ENCODE results near the gene WDR48.

WDR48 gene

DNA sequence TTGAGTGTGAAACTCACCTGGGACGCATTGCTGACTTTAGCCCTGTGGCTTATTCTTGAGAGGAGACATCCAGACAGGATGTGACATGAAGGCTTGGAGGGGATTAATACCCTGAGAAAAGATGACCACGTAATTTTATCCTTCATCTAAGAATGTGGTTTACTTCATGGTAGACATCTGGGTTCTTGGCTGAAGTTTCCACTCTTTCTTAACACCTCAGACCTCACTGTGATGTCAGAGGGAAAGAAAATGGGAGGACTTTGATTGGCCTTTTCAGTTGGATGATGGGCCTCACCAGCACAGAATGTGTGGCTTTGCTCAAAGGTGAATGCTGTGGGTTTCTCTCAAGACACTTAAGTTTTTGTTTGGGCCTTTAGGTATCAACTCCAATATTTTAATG is 39.1 kb downstream of the WDR48 start:
- DNase-seq (ENCODE audit: low spot score), result no peak
- in situ Hi-C loops (cut with MboI; ENCODE audit: low sequenced_read_pairs, unreplicated experiment), result loop anchor here (10.0 kb wide), 2 partner anchors 94 to 184 kb away; no protein-coding TSS in a partner anchor
- TF ChIP-seq, protein P1, sequence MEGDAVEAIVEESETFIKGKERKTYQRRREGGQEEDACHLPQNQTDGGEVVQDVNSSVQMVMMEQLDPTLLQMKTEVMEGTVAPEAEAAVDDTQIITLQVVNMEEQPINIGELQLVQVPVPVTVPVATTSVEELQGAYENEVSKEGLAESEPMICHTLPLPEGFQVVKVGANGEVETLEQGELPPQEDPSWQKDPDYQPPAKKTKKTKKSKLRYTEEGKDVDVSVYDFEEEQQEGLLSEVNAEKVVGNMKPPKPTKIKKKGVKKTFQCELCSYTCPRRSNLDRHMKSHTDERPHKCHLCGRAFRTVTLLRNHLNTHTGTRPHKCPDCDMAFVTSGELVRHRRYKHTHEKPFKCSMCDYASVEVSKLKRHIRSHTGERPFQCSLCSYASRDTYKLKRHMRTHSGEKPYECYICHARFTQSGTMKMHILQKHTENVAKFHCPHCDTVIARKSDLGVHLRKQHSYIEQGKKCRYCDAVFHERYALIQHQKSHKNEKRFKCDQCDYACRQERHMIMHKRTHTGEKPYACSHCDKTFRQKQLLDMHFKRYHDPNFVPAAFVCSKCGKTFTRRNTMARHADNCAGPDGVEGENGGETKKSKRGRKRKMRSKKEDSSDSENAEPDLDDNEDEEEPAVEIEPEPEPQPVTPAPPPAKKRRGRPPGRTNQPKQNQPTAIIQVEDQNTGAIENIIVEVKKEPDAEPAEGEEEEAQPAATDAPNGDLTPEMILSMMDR (IDR thresholded peaks at IDR 0.05; ENCODE audit: borderline replicate concordance, control extremely low read depth, extremely low read depth, insufficient read depth, missing control alignments), result no peak

DNA sequence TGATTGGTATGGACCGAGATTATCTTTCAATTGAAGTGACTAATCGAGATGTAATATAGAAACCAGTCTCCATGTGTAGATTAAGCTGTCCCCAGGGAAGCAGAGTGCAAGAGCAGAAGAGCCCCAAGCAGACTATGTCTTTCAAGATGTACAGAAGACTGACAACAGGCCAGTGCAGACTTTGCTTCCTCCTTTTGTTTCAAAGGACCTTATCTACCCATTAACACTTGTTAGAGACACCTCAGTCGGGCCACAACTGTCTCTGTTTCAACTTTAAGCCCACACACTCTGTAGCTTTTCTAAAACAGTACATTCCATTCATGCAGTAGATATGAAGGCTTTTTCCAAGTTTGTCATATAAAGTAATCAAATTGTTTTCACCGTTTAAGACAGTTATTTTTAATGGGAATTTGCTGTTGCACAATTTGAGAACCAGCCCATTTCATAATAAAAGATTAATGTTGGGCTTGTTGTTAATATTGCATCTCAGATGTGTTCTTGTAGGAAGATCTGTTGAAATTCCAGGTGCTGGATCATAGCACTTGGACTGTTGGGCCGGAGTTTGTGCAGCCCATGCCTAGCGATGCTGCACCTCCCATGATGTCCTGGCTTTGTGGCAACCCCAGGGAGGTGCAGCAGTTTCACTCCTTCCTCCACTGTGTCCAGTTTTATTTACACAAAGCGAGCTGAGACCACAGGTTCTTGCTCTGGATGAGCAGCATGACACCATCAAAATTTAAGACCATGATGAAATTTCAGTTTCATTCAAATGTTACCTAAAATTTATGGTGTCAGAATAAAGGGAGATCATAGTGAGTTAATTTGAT is 43.2 kb downstream of the WDR48 start:
- in situ Hi-C loops (cut with MboI; ENCODE audit: low sequenced_read_pairs, unreplicated experiment), result loop anchor here (10.0 kb wide), 2 partner anchors 90 to 180 kb away; no protein-coding TSS in a partner anchor
- TF ChIP-seq, protein P1 (IDR thresholded peaks at IDR 0.05; ENCODE audit: borderline replicate concordance, control extremely low read depth, extremely low read depth, insufficient read depth, missing control alignments), result no peak
- no peak for DNase-seq (ENCODE audit: low spot score)

DNA sequence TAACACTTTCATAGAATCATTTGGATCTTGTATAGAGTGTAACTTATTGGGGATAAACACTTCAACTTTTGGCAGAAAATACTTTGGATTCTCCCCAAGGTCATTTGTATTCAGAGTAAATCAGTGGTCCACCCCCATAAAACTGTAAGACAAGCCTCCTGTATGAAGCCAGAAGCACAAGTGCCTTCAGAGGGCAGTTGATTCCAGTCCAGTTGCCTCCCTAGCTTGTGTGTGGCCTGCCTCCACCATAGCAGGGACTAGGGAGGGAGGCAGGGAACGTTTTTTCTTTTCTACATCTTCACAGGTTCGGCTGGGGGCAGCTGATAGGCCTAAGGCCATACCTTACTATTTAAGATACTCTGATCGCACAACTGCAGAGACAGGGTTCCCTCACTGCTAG is 44.0 kb downstream of the WDR48 start:
- no peak for DNase-seq (ENCODE audit: low spot score)
- in situ Hi-C loops (cut with MboI; ENCODE audit: low sequenced_read_pairs, unreplicated experiment), result loop anchor here (10.0 kb wide), 2 partner anchors 89 to 179 kb away; no protein-coding TSS in a partner anchor
- TF ChIP-seq, protein P1 (IDR thresholded peaks at IDR 0.05; ENCODE audit: borderline replicate concordance, control extremely low read depth, extremely low read depth, insufficient read depth, missing control alignments), result no peak

DNA sequence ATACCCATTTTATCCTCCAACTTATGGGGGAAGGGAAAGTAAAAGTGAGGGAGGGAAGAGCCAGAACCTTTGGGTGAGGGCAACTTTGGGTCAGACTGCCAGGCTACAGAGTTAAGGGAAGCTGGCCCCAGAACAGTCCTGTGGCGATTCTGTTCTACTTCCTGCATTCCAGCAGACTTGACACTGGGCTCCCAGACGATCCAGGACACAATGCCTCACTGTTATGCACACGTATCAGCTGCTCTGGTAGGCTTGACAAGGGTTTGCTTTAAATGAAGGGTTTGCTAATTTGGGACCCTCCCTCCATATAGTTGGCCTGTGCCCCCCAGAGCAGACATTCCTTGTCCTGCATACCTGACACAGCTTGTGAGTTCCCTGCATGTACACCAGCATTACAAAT is 45.0 kb downstream of the WDR48 start:
- no peak for DNase-seq (ENCODE audit: low spot score)
- in situ Hi-C loops (cut with MboI; ENCODE audit: low sequenced_read_pairs, unreplicated experiment), result loop anchor here (10.0 kb wide), 2 partner anchors 88 to 178 kb away; no protein-coding TSS in a partner anchor
- TF ChIP-seq, protein P1 (IDR thresholded peaks at IDR 0.05; ENCODE audit: borderline replicate concordance, control extremely low read depth, extremely low read depth, insufficient read depth, missing control alignments), result no peak

DNA sequence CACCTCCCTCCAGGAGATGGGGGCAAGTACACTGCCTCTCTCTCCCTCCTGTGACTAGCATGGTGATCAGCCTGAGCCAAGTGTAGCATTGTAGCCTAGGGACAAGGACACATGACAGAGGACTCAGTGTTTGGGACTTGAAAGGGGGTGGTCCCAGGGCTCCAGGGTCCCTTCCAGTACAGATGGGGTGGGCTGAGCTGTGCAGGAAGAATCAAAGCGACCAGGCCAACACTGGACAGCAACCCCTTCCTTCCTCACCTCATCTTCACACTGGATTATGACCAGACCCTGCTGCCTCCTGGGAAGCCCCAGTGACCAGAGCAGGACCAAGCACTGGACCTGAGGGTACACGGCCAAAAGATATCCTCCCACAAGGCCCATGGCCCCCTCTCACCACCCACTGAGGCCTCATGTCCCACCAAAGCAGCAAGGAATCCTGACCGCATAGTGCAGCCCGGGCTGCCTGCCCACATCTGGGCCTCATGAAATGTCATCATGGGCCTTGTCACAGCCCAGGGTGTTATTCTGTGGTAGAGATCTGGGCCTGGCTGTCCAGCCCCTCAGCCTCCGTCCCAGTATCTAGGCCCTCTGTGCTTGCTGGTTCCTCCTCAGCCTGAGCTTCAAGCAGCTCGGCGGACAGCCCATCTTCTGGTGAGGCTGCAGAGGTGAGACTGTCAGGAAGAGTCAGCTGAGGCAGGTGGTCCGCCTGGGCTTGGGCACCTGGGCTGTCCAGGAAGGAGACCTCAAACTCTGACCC is 46.1 kb downstream of the WDR48 start:
- DNase-seq (ENCODE audit: low spot score), result no peak
- TF ChIP-seq, protein P1 (IDR thresholded peaks at IDR 0.05; ENCODE audit: borderline replicate concordance, control extremely low read depth, extremely low read depth, insufficient read depth, missing control alignments), result no peak
- in situ Hi-C loops (cut with MboI; ENCODE audit: low sequenced_read_pairs, unreplicated experiment), result loop anchor here (10.0 kb wide), 2 partner anchors 87 to 177 kb away; no protein-coding TSS in a partner anchor

DNA sequence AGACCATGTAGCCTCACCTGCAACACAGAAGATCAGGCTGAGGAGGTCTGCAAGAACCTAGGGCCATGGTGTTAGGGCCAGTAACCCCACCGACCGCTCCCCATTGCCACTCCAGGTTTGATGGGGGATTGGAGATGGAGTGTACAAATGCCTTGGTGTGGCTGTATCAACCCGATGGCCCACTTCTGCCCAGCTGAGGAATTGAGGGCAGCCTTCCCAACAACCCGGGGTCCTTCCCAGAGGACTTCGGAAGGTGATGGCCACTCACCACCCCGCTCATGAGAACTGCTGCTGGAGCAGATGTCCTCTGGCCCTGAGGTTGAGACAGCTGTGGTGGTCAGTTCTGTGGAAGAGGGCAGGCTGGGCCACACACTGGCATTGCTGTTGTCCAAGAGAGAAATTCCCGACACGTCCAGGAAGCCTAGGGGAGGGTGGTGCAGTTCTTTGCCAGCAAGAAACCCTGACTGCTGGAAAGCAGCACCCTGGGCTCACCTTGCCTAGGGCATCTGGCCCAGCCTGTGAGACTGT is 46.7 kb downstream of the WDR48 start:
- TF ChIP-seq, protein P1 (IDR thresholded peaks at IDR 0.05; ENCODE audit: borderline replicate concordance, control extremely low read depth, extremely low read depth, insufficient read depth, missing control alignments), result no peak
- in situ Hi-C loops (cut with MboI; ENCODE audit: low sequenced_read_pairs, unreplicated experiment), result loop anchor here (10.0 kb wide), 2 partner anchors 86 to 176 kb away; no protein-coding TSS in a partner anchor
- no peak for DNase-seq (ENCODE audit: low spot score)
